CD4-positive, alpha-beta T cell treated with Interferon gamma for 1 hour (primary cell): Measurements from ENCODE around the gene TBC1D9B.

Source experiments
- DNase-seq: peaks from one replicate; pipeline ENCODE4 v3.0.0-alpha.2; 2020

The TBC1D9B gene

DNA sequence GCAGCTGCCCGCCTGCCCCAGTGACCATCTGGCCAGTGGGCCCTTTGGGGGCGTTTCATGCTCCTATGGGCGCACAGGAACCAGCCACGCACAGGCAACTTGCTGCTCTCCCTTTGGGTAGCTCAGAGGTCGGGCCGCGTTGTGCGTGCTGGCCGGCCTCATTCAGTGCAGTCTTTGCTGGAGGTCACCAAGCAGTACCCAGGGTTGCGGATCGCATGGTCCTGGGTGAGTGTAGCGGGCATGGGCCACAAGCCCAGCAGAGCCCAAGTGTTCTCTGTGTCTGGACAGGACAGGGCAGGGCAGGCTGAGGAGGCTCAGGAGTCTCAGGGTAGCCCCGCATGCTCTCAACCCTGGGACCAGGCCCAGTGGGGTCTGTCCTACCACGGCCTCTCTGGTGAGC, 39.2 kb downstream of the TBC1D9B start:
- DNase-seq = no peak

DNA sequence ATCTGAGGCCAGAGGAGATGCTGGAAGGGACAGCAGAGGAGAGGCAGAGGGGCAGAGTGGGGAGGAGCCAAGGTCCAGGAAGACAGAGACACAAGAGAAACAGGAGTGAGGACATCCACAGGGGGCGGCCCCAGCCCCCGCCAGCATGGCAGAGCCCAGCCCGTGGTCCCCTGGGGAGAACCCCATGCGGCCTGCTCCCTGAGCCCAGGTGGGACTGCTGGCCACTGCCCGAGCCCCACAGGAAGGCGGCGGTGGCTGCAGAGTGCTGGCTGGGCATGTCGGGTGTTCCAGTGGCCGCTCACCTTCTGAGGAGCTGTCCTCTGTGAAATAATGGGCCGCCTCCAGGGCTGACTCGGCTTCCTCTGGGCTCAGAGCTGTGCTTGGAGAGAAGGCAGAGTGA, 40.2 kb downstream of the TBC1D9B start:
- DNase-seq = no peak

DNA sequence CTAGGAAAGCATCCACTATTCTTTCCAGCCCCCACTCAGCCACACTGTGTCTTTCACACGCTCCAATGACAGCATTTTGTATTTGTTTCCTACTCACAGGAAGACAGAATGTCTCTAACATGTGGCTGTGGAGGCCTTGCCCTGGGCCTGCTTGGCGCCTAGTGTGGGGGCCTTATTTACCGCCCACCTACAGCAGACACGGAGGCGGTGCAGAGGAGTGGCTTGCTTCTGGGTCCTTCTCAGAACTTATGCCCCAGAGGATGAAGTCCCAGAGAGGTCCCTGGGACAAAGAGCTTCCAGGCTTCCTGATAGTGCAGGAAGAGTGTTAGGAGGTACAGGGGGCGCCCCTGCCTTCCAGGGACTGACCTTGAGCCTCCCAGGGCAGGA, 40.6 kb downstream of the TBC1D9B start:
- DNase-seq = no peak

DNA sequence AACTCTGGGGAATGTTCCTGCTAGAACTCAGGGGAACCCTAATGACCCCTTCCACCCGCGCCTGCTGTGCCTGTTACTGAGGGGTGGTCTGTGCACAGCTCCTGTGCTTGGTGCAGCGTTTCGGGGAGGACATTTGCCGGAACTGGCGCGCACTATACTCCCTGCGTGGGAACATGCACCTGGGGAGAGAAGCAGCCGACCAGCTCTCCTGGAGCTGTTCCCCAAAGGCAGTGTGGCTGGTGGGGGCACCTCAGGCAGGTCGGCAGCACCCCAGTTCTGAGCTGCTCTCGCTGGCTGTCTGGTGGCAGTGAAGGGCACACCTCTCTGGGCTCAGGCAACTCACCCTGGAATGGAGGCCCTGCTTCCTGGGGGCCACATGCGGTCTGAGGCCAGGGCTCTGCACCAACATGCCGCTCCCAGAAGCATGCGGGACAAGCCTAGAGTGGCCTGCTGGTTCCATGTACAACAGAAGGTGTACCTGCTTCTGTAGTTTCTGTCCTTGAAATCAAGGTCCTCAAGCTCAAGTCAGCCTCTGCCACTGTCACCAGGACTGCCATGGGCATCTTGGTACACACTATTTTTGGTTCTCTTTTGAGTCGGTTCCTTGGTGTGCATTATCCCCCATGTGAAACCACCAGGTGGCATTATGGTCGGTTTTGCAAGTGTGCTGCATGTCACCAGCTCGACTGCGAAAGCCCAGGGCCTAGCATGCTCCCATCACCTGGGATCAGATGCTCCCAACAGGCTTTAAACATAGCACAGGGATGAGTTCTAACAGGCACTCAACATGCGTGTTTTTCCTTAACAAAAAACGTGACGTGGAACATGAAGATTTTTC, 41.2 kb downstream of the TBC1D9B start:
- DNase-seq = no peak

DNA sequence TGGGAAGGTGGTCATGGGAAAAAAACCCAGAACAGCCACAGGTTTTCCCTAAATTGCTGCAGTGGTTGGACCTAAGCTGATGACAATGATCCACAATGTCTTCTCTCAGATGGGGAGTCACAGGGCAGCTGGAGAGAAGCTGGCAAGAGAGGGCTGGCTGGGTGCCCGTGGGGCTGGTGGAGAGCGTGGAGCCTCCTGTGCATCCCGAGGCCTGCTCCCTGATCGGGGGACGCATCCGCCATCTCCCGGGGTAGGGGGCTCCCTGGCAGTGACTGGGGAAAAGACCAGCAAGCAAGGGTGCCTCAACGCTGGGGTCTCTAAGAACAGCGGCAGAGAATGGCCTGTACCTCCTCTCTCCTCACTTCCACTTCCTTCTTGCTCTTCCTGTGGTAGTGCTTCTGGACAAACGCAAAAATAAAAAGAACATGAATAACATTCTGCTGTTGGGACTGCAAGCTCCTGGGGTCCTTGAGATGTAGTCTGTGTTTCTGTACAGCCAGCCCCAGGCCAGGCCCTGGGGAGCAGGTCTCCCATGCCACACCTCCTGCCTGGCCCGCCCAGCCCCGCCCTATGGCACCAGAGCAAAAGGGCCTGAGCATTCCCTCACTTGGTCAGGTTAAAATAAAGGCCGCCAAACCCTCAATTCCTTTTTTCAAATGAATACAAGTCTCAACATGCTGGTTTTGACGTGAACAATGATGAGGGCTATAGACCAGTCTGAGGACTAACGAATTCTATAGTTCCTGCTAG, 42.0 kb downstream of the TBC1D9B start:
- no peak for DNase-seq

DNA sequence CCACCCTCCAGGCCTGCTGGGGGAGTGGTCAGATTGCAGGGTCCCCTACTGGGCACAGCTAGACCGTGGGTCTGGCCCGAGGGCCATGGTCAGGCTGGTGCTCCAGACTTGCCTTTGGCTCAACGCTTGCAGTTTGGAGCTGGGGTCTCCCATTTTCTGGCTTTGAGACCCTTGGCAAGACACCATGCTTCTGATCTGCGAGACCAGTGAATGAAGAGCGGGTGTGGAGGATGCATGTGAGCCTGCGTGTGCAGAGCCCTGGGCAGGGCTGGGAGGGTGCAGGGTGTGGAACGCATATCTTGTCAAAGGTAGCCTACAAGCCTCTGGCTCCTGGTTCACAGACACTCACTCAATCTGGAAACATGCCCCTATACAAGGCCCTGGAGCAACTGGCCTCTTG, 43.0 kb downstream of the TBC1D9B start:
- no peak for DNase-seq

DNA sequence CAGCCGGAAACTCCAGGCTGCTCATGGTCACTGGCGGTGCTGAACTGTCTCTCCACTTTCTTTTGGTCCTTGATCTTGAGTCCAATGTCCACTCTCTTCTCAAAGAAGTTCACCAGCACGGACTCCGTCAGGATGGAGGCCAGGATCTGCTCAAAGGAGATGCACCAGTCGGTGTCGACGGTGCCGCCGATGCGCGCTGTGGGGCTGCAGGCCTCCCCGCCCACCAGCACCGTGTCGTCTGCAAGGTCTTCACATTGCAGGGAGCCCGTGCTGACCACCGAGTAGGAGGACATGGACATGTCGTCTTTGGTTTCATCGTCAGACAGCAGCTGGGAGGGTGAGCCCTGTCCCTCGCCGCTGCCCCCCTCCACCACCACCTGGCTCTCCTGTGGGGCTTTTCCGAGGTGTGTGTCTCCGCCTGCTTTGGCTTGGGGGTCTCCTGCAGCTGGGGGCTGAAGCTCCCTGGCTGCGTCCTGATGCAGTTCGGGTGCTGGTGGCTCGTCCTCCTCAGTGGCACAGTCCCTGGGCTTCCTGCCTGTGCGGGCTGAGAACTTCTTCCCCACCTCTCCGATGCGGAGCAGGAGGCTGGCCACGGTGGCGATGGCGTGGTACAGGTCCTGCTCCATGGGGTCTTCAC, 44.1 kb downstream of the TBC1D9B start:
- DNase-seq = no peak

DNA sequence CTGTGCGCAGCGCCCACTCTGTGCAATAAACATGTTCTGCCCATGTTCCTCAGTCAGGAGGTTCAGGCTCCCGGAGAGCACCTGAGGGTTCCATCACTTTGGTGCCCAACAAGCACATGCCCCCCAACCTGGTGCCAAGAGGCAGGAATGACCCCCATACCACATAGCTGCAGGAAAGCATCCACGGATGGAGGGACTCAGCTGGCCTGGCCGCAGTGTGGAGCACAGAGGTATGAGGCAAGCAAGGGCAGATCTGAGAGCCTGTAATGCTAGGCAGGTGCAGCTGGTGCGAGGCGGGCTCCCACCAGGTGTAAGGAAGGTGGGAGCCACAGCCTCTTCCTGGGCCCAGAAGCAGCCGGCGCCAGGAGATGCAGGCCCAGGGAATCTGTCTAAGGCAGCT, 44.8 kb downstream of the TBC1D9B start:
- no peak for DNase-seq

DNA sequence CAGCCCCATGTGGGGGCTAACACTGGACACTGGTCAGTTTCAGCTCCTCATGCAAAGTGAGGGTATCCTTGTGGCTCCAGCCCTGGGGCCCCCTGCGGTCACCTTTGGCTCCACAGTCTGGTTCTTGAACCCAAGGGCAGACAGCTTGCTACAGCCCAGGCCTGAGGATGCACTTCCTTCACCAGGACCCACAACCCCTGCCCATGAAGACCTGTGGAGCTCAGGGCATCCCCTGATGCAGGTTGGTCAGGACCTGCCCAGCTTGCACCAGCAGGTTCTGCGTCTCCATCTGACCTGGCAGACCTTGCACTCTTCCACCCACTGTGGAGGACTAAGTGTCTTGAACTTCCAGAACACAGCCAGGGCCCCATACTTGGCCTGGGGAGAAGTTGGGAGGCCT, 45.4 kb downstream of the TBC1D9B start:
- no peak for DNase-seq

DNA sequence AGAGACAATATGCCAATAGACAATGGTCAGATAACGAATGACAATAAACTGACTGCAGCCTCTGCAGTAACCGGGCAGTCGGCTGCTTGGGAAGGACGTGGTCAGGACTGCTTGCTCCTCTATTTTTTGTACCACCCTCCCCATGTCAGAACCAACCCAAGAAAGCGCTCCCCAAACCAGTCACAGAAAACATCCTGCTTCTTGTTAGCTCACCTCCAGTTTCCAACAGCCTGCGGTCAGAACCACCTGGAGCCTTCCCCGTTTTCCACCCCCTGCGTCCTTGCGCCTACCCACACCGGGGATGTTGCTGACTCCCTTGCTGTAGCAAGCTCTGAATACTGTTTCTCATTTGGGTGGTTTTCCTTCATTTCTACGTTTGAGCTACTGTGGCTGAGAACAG, 47.4 kb downstream of the TBC1D9B start:
- DNase-seq = no peak

DNA sequence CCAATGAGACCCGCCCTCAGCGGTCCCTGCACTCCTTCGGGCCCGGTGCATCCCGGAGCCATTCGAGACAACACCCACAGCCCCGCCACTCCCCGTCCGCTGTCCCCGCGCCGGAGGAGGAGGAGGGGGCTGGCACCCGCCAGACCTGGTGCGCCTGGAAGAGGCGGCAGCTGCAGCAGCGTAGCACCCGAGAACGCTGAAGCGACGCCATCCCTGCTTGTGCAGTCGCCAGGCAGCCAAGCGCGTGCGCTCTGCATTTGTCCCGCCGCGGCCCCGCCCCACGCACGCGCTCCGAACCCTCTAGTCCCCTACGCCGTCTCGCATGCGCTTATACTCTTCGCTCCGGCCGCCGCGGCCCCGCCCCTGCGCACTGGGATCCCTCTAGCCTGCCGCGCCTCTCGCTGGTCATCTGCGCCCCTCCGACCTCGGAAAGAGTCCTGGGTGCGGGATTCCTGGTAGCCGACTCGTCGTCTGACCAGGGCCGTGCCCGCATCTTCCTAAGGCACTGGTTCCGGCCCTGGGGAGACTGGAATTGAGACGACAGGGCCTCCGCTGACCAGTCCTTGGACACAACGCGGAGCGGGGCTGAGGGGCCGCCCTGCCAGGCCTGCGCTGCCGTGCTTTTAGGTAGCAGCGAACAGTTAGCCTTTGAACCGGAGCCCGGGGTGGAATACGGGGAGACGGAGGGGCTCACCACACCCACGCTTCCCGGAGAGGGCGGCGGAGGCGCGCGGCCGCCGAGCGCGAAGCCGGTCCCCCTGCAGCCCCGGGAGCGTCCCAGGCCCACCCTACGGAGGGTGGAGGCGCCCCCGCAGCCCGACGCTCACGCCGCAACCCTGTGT, 48.9 kb downstream of the TBC1D9B start, which contains the start of gene MRNIP:
Gene MRNIP, minus strand, starts transcription at position 232 of the 842 bp plus-strand sequence. Its CDS starts 21 bp downstream, at position 211.
- peak; percentile 87 for DNase-seq

DNA sequence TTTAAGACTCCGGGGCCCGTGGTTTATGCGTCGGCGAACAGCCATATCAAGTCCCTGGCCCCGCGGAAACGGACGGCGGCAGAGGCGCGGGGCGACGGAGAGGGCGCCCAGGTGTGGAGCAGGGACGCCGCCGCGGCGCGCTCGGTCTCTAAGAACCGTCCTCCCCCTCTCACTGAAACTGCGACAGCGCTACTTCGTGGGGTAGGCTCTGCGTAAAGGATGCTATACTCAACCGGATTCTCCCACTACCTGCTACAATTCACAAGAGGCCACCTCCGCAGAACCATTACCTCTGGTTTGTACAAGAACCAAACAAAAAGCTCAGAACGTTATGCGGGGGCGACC, 49.5 kb downstream of the TBC1D9B start:
- peak; percentile 31 for DNase-seq

DNA sequence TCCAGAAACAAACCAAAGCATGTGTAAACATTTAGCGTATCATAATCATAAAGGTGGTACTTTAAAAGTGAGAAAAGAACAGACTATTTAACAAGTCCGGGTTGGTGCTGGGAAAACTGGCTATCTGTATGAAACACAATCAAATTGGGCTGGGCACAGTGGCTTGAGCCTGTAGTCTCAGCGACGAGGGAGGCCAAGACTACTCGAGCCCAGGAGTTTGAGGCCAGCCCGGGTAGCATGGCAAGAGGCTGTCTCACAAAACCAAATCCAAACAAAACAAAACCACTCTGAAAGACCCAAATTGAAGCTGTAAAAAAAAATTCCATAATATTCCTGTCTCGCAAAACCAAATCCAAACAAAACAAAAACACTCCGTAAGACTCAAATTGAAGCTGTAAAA, 53.3 kb downstream of the TBC1D9B start:
- no peak for DNase-seq

DNA sequence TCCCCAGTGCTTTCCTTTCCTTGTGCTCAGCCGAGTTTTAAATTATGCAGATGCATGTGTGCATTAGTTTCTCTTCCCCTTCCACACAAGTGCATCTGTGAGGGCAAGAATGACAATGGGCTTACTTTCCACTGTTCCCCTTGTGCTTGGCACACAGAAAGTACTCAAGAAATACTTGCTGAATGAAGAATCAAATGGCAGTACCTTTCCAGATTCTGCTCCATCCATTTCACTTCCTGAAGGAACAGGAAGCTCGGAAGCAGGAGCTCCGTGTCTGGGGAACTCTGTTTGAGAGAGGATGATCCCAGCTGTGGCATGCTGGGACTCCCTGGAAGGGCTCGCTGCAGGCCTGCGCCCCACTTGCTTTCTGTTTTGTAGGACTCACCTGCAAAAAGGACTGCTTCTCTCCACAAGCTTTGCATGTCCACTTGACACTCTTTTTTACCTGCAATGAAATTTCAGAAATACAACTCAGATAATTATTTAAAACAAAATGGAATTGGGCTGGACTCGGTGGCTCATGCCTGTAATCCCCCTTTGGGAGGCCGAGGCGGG, 54.6 kb downstream of the TBC1D9B start:
- no peak for DNase-seq

DNA sequence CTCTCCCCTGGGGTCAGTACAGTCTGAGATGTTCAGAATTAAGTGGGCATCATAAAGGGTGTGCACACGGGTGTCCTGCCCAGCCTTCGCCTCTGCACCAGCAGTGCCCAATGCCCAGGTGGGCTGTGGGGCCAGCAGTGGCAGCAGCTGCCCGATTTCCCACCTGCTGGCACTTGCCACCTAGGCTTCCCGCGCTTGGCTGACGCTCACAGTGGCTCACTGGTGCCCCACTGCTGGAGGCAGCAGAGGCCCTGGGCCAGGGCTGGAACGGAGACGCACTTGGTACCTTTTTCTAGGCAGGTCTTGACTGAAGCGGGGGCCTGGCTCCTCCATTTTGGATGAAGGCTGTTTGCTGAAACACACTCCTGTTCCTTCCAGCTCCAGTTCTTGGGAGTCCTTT, 66.1 kb downstream of the TBC1D9B start:
- DNase-seq = no peak

DNA sequence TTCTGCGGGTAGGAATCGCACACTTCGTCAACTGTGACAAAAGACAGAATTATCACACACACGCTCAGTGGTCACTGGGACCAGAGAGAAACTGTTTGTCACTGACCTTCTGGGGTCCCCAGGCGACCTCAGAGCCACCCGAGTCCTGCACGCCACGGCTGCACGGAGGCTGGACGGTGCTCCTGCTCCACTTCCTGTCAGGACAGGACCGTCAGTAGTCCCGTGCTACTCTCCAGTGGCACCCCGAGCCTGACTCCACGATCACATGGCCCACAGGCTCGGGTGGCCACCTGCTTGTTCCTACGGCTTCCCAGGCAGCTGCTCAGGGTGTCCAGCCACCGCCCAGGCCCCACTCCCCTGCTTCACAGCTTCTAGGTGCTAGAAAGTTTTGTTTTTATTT, 66.9 kb downstream of the TBC1D9B start:
- DNase-seq = no peak

DNA sequence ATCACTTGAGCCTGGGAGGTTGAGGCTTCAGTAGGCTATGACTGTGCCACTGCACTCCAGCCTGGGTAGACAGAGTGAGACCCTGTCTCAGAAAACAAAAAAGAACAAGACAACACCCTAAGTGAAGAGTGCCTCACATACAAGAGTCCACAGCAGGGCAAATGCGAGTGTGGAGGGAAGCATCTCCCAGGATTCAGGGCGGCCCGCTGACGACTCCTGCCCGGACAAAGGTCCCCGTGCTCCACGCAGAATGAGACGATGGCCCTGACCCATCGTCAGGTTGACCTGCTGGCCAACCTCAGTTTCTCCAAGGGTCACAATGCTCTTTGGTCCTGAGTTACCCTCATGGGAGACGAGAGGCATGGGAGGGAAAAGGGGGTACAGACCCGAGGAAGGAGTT, 67.4 kb downstream of the TBC1D9B start:
- no peak for DNase-seq

DNA sequence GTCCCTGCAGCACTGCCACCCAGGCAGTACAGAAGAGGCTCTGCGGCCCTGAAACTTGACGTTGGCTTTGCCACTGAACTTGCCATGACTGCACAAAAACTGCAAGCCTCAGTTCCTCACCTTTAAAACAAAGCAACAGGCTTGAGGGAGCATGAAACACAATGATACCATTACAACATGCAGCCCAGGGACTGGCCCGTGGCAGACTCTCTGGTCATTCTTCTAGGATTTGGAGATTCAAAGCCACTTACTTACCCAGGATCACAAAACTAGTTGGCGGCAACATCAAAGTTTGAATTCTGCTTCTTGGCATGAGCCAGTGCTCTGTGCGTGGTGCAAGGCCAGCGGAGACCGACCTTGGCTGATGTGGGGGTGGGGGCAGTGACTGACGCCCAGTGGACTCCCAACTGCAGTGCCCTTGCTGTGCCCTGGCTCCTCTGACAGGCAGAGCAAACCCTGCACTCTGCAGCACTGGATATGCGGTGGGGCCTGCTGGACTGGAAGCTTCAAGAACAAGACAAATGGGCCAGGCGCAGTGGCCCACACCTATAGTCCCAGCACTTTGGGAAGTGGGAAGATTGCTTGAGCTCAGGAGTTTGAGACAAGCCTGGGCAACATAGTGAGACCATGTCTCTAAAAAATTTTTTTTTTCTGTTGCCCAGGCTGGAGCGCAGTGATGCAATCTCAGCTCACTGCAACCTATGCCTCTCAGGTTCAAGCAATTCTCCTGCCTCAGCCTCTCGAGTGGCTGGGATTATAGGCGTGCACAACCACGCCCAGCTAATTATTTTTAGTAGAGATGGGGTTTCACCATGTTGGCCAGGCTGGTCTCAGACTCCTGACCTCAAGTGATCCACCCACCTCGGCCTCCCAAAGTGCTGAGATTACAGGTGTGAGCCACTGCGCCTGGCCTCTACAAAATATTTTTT, 68.1 kb downstream of the TBC1D9B start:
- no peak for DNase-seq

DNA sequence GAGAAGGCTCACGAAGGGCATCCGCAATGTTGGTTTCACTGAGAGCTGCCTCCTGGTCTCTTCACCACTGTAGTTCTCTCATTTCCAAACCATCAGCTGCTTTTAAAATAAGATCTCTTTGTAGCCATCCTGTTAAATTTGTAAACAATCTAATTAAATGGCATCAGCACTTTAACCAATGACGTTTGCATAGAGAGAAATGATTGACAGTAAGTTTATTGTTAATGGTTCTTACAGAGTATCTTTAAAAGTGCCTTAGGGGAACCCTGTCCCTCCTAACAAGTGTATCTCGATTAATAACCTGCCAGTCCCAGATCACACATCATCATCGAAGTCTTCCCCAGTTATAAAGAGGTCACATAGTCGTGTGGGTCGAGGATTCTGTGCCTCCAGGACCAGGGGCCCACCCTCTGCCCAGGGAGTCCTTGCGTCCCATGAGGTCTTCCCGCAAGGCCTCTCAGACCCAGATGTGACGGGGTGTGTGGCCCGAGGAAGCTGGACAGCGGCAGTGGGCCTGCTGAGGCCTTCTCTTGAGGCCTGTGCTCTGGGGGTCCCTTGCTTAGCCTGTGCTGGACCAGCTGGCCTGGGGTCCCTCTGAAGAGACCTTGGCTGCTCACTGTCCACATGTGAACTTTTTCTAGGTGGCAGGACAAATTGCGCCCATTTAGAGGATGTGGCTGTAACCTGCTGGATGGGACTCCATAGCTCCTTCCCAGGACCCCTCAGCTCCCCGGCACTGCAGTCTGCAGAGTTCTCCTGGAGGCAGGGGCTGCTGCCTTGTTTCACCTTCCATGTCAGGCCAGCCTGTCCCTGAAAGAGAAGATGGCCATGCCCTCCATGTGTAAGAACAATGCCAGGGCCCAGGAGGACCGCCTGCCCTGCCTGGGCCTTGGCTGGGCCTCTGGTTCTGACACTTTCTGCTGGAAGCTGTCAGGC, 70.4 kb downstream of the TBC1D9B start:
- DNase-seq = no peak
